ENCODE results near the gene TCF7L2.

Gene TCF7L2

DNA sequence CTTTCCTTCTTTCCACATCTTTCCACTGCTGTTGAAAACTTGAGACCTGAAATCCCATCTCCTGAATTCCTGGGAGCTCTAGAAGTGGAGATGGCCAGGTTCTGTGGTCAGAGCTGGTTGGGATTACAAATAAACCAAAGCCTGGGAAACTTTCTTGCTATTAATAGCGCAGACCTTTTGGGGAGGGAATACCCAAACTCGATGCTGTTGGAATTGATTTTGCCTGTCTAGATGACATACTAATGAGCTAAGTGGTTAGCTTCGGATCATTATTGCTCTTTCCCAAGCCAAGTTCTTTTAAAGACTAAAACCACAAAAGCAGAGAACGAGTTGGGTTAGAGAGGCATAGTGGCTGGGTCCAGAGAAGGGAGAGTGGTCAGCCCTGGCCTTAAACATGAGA lies 76.6 kb downstream of the TCF7L2 start:
- ChIA-PET POLR2A (ENCODE audit: low non-redundant PET) (no interaction called here), CTCF (no interaction called here)
- DNase-seq (ENCODE audit: low spot score), result no peak

DNA sequence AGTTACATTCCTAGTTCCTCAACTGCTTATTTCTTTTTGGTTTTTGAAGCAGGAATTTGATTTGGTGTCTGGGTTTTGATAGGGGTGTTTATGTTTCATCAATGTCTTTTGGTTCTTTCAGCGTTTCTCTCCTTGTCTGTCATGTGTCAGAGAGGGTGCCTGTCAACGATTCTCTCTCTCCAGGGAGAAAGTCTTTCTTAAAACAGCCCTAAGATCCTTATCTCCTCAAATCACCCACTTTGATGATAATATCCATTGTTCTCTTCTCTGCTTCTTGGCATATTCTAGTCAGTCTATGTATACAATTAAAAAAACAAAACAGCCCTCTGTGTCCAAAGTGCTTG lies 77.2 kb downstream of the TCF7L2 start:
- DNase-seq (ENCODE audit: low spot score), result no peak
- ChIA-PET CTCF (no interaction called here), POLR2A (ENCODE audit: low non-redundant PET) (no interaction called here)
- H3K27ac ChIP-seq, result no peak overlapping the region
- TF ChIP-seq, protein P1, sequence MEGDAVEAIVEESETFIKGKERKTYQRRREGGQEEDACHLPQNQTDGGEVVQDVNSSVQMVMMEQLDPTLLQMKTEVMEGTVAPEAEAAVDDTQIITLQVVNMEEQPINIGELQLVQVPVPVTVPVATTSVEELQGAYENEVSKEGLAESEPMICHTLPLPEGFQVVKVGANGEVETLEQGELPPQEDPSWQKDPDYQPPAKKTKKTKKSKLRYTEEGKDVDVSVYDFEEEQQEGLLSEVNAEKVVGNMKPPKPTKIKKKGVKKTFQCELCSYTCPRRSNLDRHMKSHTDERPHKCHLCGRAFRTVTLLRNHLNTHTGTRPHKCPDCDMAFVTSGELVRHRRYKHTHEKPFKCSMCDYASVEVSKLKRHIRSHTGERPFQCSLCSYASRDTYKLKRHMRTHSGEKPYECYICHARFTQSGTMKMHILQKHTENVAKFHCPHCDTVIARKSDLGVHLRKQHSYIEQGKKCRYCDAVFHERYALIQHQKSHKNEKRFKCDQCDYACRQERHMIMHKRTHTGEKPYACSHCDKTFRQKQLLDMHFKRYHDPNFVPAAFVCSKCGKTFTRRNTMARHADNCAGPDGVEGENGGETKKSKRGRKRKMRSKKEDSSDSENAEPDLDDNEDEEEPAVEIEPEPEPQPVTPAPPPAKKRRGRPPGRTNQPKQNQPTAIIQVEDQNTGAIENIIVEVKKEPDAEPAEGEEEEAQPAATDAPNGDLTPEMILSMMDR (conservative IDR thresholded peaks at IDR 0.05; ENCODE audit: low read depth), result no peak

More for the DNA sequence above, 76.6 kb downstream of the TCF7L2 start:
- TF ChIP-seq, protein P1 (conservative IDR thresholded peaks at IDR 0.05; ENCODE audit: low read depth), result no peak
- H3K27ac ChIP-seq, result no peak overlapping the region

DNA sequence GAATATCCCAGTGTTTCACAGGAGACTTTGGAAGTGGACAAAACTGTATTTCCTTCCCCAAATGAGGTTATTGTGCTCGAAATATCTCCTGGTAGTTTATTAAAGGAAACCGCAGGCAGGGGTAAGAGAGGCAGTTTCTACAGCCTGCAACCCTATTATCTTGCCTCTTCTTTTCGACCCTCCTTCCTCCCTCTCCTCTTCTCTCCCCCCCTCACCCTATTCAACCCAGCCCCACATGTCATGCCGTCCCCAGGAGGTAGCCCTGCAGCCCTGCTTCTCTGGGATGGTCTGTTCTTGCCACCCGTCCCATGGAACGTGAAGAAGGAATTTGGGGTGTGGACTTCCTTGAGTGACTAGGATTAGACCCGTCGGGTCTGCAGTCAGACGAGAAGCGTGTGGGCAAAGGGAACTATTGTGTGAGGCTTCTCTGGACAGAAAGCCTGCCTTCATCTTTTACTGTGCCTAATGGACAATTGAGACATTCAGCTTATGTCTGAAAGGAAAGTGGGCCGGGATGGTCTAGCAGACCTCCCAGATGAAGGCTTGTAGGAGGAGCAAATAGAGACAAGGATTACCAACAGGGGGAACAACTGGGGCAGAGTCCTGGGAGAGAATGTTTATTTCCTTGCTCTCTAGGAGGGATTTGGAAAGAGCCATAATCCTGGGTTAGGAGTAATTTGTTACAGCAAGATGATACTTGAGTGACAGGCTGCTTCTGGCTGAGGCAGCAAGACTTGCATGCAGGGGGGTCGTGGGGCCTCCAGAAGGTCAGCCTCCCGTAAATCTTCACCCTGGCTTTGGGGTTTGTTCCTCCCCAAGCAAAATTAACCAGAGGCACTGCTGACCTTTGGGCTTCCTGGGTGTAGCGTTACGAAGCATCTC lies 77.8 kb downstream of the TCF7L2 start:
- ChIA-PET POLR2A (ENCODE audit: low non-redundant PET) (no interaction called here), CTCF (interaction anchor here (0.6 kb wide), 1 partner anchor 374 kb away, joined by 3 read pairs; no protein-coding TSS in a partner anchor)
- no peak for DNase-seq (ENCODE audit: low spot score)
- TF ChIP-seq, protein P1 (conservative IDR thresholded peaks at IDR 0.05; ENCODE audit: low read depth), result no peak
- H3K27ac ChIP-seq, result no peak overlapping the region

DNA sequence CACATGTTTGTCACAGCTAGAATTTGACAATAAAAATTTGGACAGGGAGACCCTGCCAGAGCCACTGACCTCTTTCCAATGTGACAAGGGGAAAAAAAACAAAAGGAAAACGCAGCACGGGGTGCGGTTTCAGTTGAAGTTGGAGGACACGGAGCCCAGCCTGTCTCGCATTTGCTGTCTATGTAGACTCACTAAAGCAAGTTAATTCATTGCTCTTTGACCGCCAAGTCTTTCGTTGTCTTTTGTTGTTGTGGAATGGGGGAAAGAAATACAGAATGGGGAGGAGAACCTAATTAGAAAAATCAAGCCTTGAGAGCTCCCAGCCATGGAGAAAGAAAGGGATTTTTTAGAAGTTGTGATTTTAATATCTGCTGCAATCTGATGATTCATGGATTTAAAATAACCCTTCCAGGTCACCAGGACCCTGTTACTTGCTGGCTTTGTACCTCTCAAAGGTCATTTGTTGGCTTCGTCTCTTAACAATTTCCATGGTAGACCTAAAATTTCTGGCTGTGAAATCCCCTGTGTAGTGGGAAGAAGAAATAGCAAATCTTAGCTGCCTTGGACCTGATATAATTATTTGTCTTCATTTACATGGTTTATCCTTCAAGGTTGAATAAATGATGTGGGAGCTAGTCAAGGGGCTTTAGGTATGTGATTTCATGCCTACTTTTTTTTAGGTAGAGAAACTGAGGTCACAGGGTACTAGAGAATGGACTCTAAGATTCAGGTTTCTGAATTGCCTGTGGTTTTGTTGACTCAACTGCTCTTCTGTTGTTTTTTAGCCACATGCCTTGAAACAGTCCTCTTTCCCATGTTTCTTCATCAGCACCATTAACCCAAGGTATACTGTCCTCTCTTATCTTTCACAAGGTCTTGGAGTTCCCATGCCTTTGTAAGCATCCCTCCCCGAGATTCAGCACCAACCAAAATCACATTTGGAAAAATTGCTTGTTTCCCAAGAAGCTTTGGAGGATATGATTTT lies 78.7 kb downstream of the TCF7L2 start:
- TF ChIP-seq, protein P1 (conservative IDR thresholded peaks at IDR 0.05; ENCODE audit: low read depth), result no peak
- no peak overlapping the region for H3K27ac ChIP-seq
- ChIA-PET CTCF (interaction anchor here (0.6 kb wide), 1 partner anchor 374 kb away, joined by 3 read pairs; no protein-coding TSS in a partner anchor), POLR2A (ENCODE audit: low non-redundant PET) (no interaction called here)
- no peak for DNase-seq (ENCODE audit: low spot score)

DNA sequence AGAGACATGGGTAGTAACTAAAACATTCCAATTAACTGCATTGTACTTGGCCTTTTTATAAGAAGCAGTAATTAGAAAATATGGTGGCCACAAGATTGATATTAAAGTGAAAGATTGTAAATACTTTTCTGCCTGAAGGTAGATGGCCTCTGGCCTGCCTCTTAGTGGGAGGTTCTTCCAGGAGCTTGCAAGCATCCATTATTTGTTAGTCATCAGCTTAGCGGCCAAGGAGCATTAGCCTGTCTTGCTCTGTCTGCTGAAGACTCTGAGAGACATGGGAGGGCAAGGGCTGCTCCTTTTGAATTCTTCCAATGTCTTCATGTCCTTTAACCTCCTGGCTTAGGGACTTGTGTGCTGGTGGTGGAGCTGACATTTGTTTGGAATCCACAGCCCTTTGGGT lies 80.4 kb downstream of the TCF7L2 start:
- H3K27ac ChIP-seq, result no peak overlapping the region
- ChIA-PET CTCF (interaction anchor here (0.6 to 0.7 kb wide), 2 partner anchors 46 to 142 kb away, joined by 3 to 4 read pairs; no protein-coding TSS in a partner anchor), POLR2A (ENCODE audit: low non-redundant PET) (no interaction called here)
- peak; percentile 38 for DNase-seq (ENCODE audit: low spot score)
- TF ChIP-seq, protein P1 (conservative IDR thresholded peaks at IDR 0.05; ENCODE audit: low read depth), result no peak

DNA sequence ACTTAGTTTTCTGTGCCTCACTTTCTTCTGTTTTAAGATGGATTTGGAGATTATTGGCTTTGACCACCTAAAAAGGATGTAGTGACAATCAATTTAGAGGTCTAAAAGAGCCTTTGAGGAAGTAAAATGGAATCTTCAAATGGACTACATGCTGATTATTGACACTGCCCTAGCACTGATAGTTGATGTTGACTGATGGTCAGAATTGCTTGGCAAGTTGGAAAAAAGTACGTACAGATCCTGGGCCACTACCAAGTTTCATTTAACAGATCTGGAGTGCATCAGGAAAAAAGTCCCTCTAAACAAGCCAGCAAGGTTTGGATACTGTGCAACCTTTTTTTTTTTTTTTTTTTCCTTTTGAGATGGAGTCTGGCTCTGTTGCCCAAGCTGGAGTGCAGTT lies 81.1 kb downstream of the TCF7L2 start:
- TF ChIP-seq, protein P1 (conservative IDR thresholded peaks at IDR 0.05; ENCODE audit: low read depth), result no peak
- no peak overlapping the region for H3K27ac ChIP-seq
- CTCF ChIA-PET, result interaction anchor here (0.6 kb wide), 1 partner anchor 45 kb away, joined by 3 read pairs; no protein-coding TSS in a partner anchor
- POLR2A ChIA-PET (ENCODE audit: low non-redundant PET), result no interaction called here
- no peak for DNase-seq (ENCODE audit: low spot score)

Data from RWPE1 (cell line).